Measurements from ENCODE around the gene TLR9. TPM values are rescaled to one million over a fixed set of nuclear protein-coding genes. Genes with fewer than 3 reads are reported as not detected.

Gene TLR9
- total RNA-seq, 3 donors from 2014 or later = 0.77 to 0.89 TPM; not detected in 1

DNA sequence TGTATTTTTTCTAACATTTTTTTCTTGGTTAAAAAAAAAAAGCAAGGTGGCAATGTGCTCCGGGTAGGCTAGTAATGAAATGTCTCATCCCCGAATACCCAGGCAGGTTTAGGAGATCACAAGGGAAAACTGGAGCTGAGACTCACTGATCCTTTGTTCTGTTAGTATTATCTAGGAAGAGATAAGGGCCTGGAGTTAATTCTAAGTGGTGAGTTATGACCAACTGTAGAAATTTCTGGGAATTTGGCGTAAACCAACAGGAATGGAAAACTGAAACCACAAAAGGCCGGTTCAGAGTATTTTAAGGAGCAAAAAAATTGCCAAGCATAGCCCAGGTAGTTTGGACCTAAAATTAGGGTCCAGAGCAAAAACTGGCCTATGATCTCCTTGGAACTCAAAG, 32.5 kb upstream of the TLR9 start:
- TF ChIP-seq, protein P1, sequence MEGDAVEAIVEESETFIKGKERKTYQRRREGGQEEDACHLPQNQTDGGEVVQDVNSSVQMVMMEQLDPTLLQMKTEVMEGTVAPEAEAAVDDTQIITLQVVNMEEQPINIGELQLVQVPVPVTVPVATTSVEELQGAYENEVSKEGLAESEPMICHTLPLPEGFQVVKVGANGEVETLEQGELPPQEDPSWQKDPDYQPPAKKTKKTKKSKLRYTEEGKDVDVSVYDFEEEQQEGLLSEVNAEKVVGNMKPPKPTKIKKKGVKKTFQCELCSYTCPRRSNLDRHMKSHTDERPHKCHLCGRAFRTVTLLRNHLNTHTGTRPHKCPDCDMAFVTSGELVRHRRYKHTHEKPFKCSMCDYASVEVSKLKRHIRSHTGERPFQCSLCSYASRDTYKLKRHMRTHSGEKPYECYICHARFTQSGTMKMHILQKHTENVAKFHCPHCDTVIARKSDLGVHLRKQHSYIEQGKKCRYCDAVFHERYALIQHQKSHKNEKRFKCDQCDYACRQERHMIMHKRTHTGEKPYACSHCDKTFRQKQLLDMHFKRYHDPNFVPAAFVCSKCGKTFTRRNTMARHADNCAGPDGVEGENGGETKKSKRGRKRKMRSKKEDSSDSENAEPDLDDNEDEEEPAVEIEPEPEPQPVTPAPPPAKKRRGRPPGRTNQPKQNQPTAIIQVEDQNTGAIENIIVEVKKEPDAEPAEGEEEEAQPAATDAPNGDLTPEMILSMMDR (IDR thresholded peaks at IDR 0.05) = no peak
- Histone ChIP-seq H3K36me3 (ENCODE audit: low read depth) (peaks cover 23% of the 10 kb centered on the region), H3K4me1 (ENCODE audit: low read depth) (peaks cover 11% of the 10 kb centered on the region), H3K9me3 (no peaks in the 10 kb centered on the region), H3K4me3 (no peak overlapping the region)
- DNase-seq (no peak), ATAC-seq (no peak)
- intact Hi-C loops (cut with DNase I, micrococcal nuclease) = no loop called here

DNA sequence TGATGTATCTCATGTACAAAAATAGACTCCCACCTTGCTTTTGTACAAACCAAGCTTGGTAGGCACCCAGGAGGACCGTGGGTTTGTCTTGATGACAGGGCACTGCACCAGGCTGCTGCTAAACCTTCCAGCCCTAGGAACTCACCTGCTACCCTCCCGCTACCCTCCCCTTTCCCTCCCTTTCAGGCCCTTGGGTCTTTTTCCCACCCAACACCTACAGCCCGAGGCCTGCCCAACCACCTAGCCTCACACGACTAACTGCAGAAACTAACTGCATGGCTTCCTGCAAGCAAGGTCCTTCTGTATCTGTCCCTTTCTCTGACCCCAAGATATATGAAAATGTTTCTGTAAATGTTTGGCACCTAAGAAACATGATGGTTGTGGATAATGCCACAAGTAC, 31.2 kb upstream of the TLR9 start:
- DNase-seq (peak in 1 of 3 donors; percentile 1), ATAC-seq (no peak)
- no peaks in the 10 kb centered on the region for H3K9me3 ChIP-seq
- peaks cover 11% of the 10 kb centered on the region for H3K4me1 ChIP-seq (ENCODE audit: low read depth)
- intact Hi-C loops (cut with DNase I, micrococcal nuclease) = no loop called here
- no peak overlapping the region for H3K4me3 ChIP-seq
- peaks cover 23% of the 10 kb centered on the region for H3K36me3 ChIP-seq (ENCODE audit: low read depth)
- TF ChIP-seq, protein P1 (IDR thresholded peaks at IDR 0.05) = no peak

DNA sequence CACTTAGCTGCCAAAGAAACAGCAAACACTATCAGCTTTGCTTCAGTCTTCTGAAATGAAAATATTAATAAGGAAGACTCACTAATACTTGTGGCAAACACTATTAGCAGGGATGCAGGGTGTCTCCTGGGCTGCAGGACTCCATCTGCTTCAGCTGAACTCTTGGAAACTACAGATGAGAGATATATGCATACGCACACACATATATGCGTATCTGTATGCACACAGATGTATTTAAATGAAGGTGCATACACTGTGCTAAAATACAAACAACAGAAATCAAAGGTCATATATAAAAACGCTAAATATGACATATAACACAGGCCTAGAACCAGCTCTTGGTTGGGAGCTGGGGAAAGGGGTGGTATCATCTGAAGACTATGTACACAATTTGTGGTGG, 30.7 kb upstream of the TLR9 start:
- DNase-seq (no peak), ATAC-seq (no peak)
- Histone ChIP-seq H3K36me3 (ENCODE audit: low read depth) (peaks cover 23% of the 10 kb centered on the region), H3K4me1 (ENCODE audit: low read depth) (peaks cover 11% of the 10 kb centered on the region), H3K4me3 (no peak overlapping the region), H3K9me3 (no peaks in the 10 kb centered on the region)
- TF ChIP-seq, protein P1 (IDR thresholded peaks at IDR 0.05) = no peak
- intact Hi-C loops (cut with DNase I, micrococcal nuclease) = no loop called here

DNA sequence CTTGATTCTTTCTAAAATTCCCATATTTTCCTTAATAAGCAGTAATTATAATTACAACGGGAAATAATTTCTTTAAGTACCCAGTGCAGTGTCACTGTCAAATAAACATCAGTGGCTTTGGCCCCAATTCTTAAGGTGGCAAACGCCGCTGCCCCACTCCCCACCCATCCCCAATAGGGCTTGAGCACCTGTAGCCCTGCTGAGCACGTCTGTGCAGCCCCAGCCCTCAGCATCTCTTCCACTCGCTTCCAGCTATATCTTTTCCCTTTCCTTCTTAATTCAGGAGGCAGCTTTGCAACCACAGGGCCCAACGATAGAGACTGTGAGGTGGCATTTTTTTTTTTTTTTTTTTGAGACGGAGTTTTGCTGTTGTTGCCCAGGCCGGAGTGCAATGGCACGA, 29.2 kb upstream of the TLR9 start:
- TF ChIP-seq, protein P1 (IDR thresholded peaks at IDR 0.05) = no peak
- peaks cover 11% of the 10 kb centered on the region for H3K4me1 ChIP-seq (ENCODE audit: low read depth)
- peak in 1 of 3 donors; percentile 2 for DNase-seq
- no peak overlapping the region for H3K4me3 ChIP-seq
- H3K9me3 ChIP-seq = no peaks in the 10 kb centered on the region
- peaks cover 19% of the 10 kb centered on the region for H3K36me3 ChIP-seq (ENCODE audit: low read depth)
- intact Hi-C loops (cut with DNase I, micrococcal nuclease) = no loop called here
- ATAC-seq = no peak

- H3K36me3 ChIP-seq (ENCODE audit: low read depth) = peaks cover 10% of the 10 kb centered on the region
- H3K4me3 ChIP-seq = no peak overlapping the region
Observed at GRCh38 chr3:52253314-52254304, 28.2 kb upstream of the TLR9 start.

More at GRCh38 chr3:52253314-52254304, 28.2 kb upstream of the TLR9 start:
- no peaks in the 10 kb centered on the region for H3K9me3 ChIP-seq
- intact Hi-C loops (cut with DNase I, micrococcal nuclease) = no loop called here
- peak; percentile 86 for ATAC-seq
- TF ChIP-seq, protein P1 (IDR thresholded peaks at IDR 0.05) = no peak
- peak in 2 of 3 donors; percentile 44 to 88 for DNase-seq
- peaks cover 11% of the 10 kb centered on the region for H3K4me1 ChIP-seq (ENCODE audit: low read depth)
